Brain microvascular endothelial cell (primary cell): ENCODE data around the gene CCDC191.
A peak's percentile ranks its signal among the peaks of the same experiment; 100 is the strongest.

Experiments used
- DNase-seq: peaks from one replicate; pipeline ENCODE4 v3.0.0-alpha.2; 2020
- H3K27ac ChIP-seq: fragments of 250-450 bp; sonication (Bioruptor Pico); 2 replicates; pipeline ENCODE4 v1.5.1; 2020; ENCODE audit warnings: mild to moderate bottlenecking, moderate library complexity
- H3K27me3 ChIP-seq: fragments of 250-450 bp; sonication (Bioruptor Pico); replicated peaks from 2 replicates; pipeline ENCODE4 v1.5.1; 2020; ENCODE audit warnings: mild to moderate bottlenecking
- H3K36me3 ChIP-seq: fragments of 250-450 bp; sonication (Bioruptor Pico); replicated peaks from 2 replicates; pipeline ENCODE4 v1.5.1; 2020; ENCODE audit warnings: mild to moderate bottlenecking
- H3K4me3 ChIP-seq: 2 replicates; pipeline ENCODE4 v1.5.1; 2011; ENCODE audit warnings: low read depth, mild to moderate bottlenecking, control low read depth, low read length, moderate library complexity
- in situ Hi-C: cut with HindIII; loops from 2 replicates; pipeline ENCODE4 v1.10.0; 2017; ENCODE audit warnings: low sequenced_read_pairs, low pct_ligation_motif_present
- TF ChIP-seq, protein P1 (sequence below): IDR thresholded peaks from 2 replicates; pipeline ENCODE4 v1.5.1; 2011; ENCODE audit warnings: low read depth, mild to moderate bottlenecking, moderate library complexity, low read length, control low read depth, inconsistent platforms; ENCODE audit errors: missing control alignments

Gene CCDC191

DNA sequence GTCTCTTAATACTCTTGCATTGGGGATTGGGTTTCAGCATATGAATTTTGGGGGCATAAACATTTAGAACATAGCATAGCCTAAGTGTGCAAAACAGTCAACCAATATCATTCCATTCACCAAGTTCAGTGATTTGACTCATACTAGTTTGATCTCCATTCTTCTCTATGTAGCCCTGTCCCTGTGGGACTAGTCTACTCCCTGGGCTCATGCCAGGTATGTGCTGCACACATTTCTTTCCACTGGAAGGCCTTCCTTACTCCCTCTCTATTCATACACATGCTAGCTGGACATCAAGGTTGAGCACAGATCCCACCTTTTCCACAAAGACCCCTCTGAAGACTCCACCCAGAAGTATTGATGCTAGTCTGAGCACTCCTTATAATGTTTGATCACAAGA is 103.4 kb downstream of the CCDC191 start:
- H3K36me3 ChIP-seq, result no peaks in the 10 kb centered on the region
- peaks cover 11% of the 10 kb centered on the region for H3K27me3 ChIP-seq
- in situ Hi-C loops, result no loop called here
- no peak overlapping the region for H3K27ac ChIP-seq
- no peak for DNase-seq
- TF ChIP-seq, protein P1, sequence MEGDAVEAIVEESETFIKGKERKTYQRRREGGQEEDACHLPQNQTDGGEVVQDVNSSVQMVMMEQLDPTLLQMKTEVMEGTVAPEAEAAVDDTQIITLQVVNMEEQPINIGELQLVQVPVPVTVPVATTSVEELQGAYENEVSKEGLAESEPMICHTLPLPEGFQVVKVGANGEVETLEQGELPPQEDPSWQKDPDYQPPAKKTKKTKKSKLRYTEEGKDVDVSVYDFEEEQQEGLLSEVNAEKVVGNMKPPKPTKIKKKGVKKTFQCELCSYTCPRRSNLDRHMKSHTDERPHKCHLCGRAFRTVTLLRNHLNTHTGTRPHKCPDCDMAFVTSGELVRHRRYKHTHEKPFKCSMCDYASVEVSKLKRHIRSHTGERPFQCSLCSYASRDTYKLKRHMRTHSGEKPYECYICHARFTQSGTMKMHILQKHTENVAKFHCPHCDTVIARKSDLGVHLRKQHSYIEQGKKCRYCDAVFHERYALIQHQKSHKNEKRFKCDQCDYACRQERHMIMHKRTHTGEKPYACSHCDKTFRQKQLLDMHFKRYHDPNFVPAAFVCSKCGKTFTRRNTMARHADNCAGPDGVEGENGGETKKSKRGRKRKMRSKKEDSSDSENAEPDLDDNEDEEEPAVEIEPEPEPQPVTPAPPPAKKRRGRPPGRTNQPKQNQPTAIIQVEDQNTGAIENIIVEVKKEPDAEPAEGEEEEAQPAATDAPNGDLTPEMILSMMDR, result no peak
- no peak overlapping the region for H3K4me3 ChIP-seq

DNA sequence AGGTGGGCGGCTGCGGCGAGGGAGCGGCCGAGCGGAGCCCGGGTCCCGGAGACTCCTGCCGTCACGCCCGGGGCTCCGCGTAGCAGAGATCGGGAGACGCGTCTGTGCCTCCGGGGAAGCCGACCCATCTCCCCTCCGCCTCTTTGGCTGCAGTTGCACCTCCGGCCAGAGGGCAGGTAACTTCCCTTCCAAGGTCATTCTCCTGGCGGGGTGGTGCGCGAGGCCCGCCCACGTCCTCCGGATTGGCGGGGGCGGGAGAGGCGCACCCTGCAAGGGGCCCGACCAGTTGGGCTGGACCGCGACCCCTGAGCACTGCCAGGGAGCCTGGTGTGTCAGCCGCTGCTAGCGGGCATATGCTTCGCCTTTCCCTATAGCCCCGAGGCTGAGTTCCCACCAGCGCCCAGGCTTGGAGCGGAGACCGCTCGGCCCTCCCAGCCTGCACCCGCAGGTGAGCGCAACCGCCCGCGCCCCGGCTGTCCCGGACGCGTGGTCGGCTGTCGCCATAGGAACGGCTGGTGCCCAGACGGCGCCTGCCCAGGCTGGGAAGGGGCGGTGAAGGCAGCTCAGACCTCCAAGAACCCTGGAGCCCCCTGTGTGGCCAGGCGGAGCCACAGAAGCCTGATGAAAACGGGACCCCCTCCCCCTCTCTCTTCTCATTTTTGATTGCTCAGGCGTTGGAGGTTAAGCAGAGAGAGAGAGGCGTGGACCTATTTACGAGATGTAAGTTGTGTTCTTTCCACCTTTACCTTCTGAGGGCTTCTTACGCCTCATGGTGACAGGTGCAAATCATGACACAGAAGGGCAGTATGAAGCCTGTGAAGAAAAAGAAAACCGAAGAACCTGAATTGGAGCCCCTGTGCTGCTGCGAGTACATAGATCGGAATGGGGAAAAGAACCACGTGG is 108.1 kb downstream of the CCDC191 start:
- no peak overlapping the region for H3K27ac ChIP-seq
- no peak for DNase-seq
- H3K27me3 ChIP-seq, result peaks cover 11% of the 10 kb centered on the region
- peak overlapping the region; percentile 64 for H3K4me3 ChIP-seq
- no peaks in the 10 kb centered on the region for H3K36me3 ChIP-seq
- in situ Hi-C loops, result no loop called here
- TF ChIP-seq, protein P1, result no peak

DNA sequence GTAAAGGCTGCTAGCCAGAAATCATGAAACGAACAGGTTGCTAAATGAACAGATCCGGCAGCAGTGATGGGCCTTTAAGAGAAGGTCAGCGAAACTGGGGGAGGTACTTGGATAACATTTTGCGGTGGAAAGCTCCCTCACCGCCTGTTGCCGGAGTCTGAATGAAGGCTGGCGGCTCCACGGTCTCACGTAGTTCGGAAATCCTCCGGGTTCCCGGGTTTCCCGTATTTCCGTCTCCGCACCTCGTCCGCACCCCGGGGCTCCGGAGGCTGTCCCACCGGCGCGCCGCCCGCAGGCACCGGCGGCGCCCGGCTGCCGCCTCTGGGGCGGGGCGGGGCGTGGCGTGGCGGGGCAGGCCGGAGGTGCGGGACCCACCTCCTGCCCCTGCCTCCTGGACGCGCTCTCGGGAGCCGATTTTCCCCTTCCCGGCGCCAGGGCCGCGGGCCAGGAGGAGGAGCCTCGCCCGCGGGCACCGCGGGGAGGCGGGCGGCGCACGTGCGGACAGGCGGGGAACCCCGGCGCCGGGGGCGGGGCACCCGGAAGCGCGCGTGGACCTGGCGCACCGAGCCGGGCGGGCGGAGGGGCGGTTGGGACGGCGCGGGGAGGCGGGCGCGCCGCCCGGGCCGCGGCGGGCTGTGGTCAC is 108.8 kb downstream of the CCDC191 start, which contains the start of gene ZDHHC23:
Gene ZDHHC23 (plus strand): TSS at position 642 of the 643 bp plus-strand sequence. CDS start 790 bp downstream, outside the sequence.
- Histone ChIP-seq H3K27ac (no peak within 1 kb of the TSS), H3K4me3 (peak within 1 kb of the TSS; percentile 64), H3K36me3 (no peaks in the 10 kb centered on the region), H3K27me3 (peaks cover 11% of the 10 kb centered on the region)
- in situ Hi-C loops, result no loop called here
- TF ChIP-seq, protein P1, result no peak
- DNase-seq, result peak; percentile 20

- no peak for DNase-seq
- no peaks in the 10 kb centered on the region for H3K36me3 ChIP-seq
- TF ChIP-seq, protein P1, result no peak
- H3K27me3 ChIP-seq, result peaks cover 11% of the 10 kb centered on the region
- in situ Hi-C loops, result no loop called here
- H3K4me3 ChIP-seq, result peak overlapping the region; percentile 64
- H3K27ac ChIP-seq, result no peak overlapping the region
Measured at GRCh38 chr3:113946831-113947230, 109.5 kb downstream of the CCDC191 start.

GRCh38 chr3:113927556-113927955 is 128.8 kb downstream of the CCDC191 start:
- DNase-seq, result no peak
- in situ Hi-C loops, result no loop called here
- no peaks in the 10 kb centered on the region for H3K27me3 ChIP-seq
- no peak overlapping the region for H3K4me3 ChIP-seq
- TF ChIP-seq, protein P1, result no peak
- no peak overlapping the region for H3K27ac ChIP-seq
- H3K36me3 ChIP-seq, result no peaks in the 10 kb centered on the region
